Middle frontal gyrus (tissue), 1 donor: ENCODE measurements around the gene LPIN1.

Experiments used
- DNase-seq: peaks from one replicate; pipeline ENCODE4 v3.0.0-alpha.2; 2015; ENCODE audit warnings: low spot score; ENCODE audit errors: extremely low spot score

The LPIN1 gene

GRCh38 chr2:11762031-11762430 is 15.6 kb downstream of the LPIN1 start:
- no peak for DNase-seq

- no peak for DNase-seq
Measured at GRCh38 chr2:11762799-11763461, 16.5 kb downstream of the LPIN1 start.

DNA sequence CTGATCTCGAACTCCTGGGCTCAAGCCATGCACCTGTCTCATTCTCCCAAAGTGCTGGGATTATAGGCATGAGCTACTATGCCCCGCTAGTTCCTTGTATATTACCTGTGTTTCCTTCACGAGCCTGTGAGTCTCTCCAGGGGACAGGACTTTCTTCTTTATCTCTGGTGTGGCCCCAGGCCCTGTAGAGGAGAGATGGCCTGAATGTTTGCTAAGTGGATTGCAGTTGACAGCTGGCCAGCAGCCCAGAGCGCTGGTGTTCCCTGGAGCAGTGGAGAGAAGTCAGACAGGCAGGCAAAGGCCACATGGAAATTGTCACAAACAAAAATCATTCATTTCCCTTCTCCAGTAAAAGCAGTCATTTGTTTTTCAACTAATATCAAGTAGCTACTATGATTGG is 17.9 kb downstream of the LPIN1 start:
- DNase-seq, result no peak

DNA sequence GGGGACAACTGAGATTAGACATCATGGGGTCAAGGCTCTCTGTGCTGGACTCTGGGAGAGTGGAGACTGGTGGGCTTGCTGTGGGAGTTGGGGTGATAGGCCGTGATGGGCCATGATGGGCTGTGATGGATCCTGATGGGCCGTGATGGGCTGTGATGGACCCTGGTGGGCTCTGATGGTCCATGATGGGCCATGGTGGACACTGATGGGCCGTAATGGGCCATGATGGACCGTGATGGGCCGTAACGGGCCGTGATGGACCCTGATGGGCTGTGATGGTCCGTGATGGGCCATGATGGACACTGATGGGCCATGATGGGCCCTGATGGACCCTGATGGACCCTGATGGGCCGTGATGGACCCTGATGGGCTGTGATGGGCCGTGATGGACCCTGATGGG is 18.5 kb downstream of the LPIN1 start:
- no peak for DNase-seq

- no peak for DNase-seq
Measured at GRCh38 chr2:11765501-11765900, 19.1 kb downstream of the LPIN1 start.

GRCh38 chr2:11766016-11766415 is 19.6 kb downstream of the LPIN1 start:
- DNase-seq, result no peak

GRCh38 chr2:11767779-11768178 is 21.3 kb downstream of the LPIN1 start:
- no peak for DNase-seq

- DNase-seq, result no peak
Measured at GRCh38 chr2:11768946-11769345, 22.5 kb downstream of the LPIN1 start.

DNA sequence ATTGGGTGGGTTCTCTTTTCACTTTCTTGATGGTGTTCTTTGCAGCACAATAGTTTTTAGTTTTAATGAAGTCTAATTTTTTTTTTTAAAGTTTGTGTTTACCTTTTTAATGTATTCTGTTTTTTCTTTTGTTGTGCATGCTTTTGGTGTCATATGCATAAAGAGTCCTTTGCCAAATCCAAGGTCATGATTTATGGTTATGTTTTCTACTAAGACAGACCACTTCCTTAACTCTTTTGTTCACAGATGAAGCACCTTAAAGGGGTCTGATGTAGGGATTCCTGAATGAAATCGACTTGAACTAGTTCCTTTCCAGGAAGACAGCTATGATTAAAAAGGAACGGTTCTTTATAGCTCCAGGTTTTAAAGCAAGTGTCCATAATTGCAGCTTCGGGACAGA is 23.1 kb downstream of the LPIN1 start:
- DNase-seq, result no peak

- DNase-seq, result no peak
Measured at GRCh38 chr2:11770531-11771188, 24.2 kb downstream of the LPIN1 start.

GRCh38 chr2:11771971-11772615 is 25.7 kb downstream of the LPIN1 start:
- DNase-seq, result no peak

- no peak for DNase-seq
Measured at GRCh38 chr2:11773111-11773510, 26.7 kb downstream of the LPIN1 start.

GRCh38 chr2:11773747-11774525 is 27.5 kb downstream of the LPIN1 start:
- DNase-seq, result no peak

- no peak for DNase-seq
Measured at GRCh38 chr2:11774600-11774999, 28.2 kb downstream of the LPIN1 start.

DNA sequence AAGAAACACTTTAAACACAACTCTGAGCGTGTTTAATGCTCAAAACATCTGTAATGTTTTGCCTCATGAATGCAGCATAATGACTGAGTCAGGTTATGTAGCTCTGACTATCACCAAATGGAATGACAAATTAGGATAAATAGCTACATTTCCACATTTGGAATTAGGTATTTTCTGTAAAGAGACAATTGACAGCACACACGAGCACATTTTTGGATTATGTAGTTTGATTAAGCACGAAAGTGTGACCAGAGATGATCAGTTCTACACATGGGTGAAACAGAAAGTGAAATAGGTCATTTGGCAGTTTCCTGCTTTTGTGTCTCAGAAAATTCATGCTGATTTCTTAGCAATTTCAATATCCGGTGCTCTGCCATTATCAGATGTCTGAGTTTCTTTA is 29.0 kb downstream of the LPIN1 start:
- DNase-seq, result no peak

- no peak for DNase-seq
Measured at GRCh38 chr2:11777066-11777782, 30.8 kb downstream of the LPIN1 start.

GRCh38 chr2:11777886-11778415 is 31.5 kb downstream of the LPIN1 start:
- no peak for DNase-seq

DNA sequence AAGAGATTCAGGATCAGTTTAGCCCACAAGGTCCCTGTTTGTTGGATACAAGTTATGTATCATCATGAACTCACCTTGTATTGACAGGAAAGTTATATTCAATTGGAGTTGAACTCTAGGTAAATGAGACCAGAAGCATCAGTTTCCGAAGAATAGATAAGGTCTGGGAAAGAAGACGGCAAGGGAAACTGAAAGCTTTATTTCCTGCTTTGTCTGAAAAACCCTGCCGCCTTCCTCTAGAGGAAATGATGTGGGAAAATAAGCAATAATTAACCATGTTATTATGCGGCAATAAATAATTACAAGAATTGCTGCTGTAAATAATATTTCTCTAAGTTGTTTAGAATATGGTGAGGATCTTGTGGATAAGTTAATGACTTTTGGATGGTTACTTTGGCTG is 32.0 kb downstream of the LPIN1 start:
- no peak for DNase-seq

DNA sequence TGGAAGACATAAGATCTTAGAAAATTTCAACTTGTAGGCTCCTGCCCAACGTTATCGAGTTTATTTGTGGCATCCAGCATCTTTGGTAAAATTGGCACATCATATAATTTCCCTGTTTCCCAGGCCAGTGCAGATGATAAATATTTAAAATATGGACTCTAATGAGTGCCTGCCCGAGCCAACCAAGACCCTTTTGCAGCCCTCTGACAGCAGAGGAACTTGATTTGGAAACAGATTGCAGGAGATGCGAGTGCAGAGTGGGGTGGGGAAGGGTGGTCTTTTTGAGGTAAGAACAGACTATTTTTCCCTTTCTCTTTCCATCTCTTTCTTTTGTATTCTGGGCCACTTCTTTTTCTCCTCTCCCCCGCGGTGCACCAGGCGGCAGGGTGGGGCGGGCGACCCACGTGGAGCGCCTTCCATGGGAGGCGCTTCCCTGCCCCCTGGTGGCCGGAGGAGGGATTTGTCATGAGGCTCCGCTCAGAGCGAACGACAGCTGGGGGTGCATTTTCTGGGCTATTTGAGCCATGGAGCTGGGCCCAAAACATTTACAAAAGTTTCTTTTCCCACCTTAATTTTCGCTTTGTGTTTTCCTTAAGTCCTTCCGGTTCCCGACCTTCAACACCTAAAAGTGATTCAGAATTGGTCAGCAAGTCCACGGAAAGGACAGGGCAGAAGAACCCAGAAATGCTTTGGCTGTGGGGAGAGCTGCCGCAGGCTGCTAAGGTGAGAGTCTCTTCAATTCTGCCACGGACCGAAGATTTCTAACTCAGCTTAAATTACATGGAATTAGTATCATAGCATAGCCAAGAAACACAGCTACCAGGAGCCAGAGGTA is 32.7 kb downstream of the LPIN1 start:
- DNase-seq, result peak; percentile 60

DNA sequence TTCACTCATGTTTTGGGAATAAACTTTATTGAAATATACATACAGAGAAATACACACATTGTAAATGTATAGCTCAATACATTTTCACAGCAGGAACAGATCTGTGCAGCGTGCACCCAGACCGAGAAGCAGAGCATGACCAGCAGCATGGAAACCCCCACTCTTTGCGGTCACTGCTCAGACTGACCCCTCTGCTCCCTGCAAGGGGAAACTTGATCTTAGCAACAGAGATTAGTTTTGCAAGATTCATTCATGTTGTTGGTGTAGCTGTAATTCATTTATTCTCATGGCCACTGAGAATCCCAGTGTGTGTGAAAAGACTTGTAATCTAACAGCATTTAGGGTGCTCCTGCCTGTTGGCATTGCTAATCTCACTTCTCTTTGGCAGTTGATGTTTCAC is 35.2 kb downstream of the LPIN1 start:
- no peak for DNase-seq
